DOHH2 (cell line): ENCODE data around the gene DIMT1.

ENCODE experiments used
- H3F3A ChIP-seq: fragments of 200-600 bp; sonication (generic), shearing (Covaris generic); 2 replicates; pipeline ENCODE4 v1.6.0; 2016; ENCODE audit warnings: antibody characterized with exemption, mild to moderate bottlenecking; ENCODE audit not compliant: control insufficient read depth, insufficient read depth
- H3K27ac ChIP-seq: fragments of 200-600 bp; sonication (generic); 2 replicates; pipeline ENCODE4 v1.5.1; 2014; ENCODE audit warnings: low read depth, mild to moderate bottlenecking, low read length, moderate library complexity
- H3K27me3 ChIP-seq: fragments of 200-600 bp; sonication (generic); 2 replicates; pipeline ENCODE4 v1.6.1; 2014; ENCODE audit warnings: mild to moderate bottlenecking, low read length, mixed read lengths; ENCODE audit not compliant: control insufficient read depth
- H3K36me3 ChIP-seq: fragments of 200-600 bp; sonication (generic); 2 replicates; pipeline ENCODE4 v1.6.1; 2014; ENCODE audit warnings: mild to moderate bottlenecking, low read length, moderate library complexity, mixed read lengths; ENCODE audit not compliant: control insufficient read depth
- H3K4me1 ChIP-seq: fragments of 200-600 bp; sonication (generic); 2 replicates; pipeline ENCODE4 v1.6.1; 2014; ENCODE audit warnings: mild to moderate bottlenecking, low read length, mixed read lengths; ENCODE audit not compliant: control insufficient read depth
- H3K4me2 ChIP-seq: fragments of 200-600 bp; sonication (generic); 2 replicates; pipeline ENCODE4 v1.6.0; 2014; ENCODE audit warnings: mild to moderate bottlenecking, low read length, moderate library complexity
- H3K4me3 ChIP-seq: fragments of 200-600 bp; sonication (generic); 2 replicates; pipeline ENCODE4 v1.5.1; 2014; ENCODE audit warnings: mild to moderate bottlenecking, low read length, mixed read lengths
- H3K79me2 ChIP-seq: fragments of 200-600 bp; sonication (generic); 2 replicates; pipeline ENCODE4 v1.6.1; 2014; ENCODE audit warnings: mild to moderate bottlenecking, low read length, mixed read lengths; ENCODE audit not compliant: control insufficient read depth
- H3K9me2 ChIP-seq: fragments of 200-600 bp; sonication (generic); replicated peaks from 2 replicates; pipeline ENCODE4 v1.6.1; 2014; ENCODE audit warnings: mild to moderate bottlenecking, low read length, mixed read lengths; ENCODE audit not compliant: control insufficient read depth
- H3K9me3 ChIP-seq: fragments of 200-600 bp; sonication (generic); 2 replicates; pipeline ENCODE4 v1.6.1; 2014; ENCODE audit warnings: antibody characterized with exemption, low read length, mixed read lengths; ENCODE audit not compliant: control insufficient read depth, insufficient read depth
- H4K20me1 ChIP-seq: fragments of 200-600 bp; sonication (generic); 2 replicates; pipeline ENCODE4 v1.6.0; 2014; ENCODE audit warnings: low read depth, mild to moderate bottlenecking, antibody characterized with exemption, low read length, moderate library complexity; ENCODE audit not compliant: control insufficient read depth, insufficient read depth
- CTCF ChIP-seq: fragments of 200-600 bp; sonication (generic); IDR thresholded peaks from one replicate; pipeline ENCODE4 v1.5.1; 2014; ENCODE audit warnings: antibody characterized with exemption, mild to moderate bottlenecking, low read depth, low read length; ENCODE audit not compliant: poor library complexity, severe bottlenecking
- EZH2phosphoT487 ChIP-seq: fragments of 200-600 bp; sonication (generic); IDR thresholded peaks from 2 replicates; pipeline ENCODE4 v1.6.1; 2017; ENCODE audit warnings: borderline replicate concordance, mild to moderate bottlenecking, antibody characterized with exemption, low read length, moderate library complexity, mixed read lengths

The DIMT1 gene

GRCh38 chr5:62395210-62395950 is 8.3 kb downstream of the DIMT1 start:
- Histone ChIP-seq H3K27me3 (no peaks in the 10 kb centered on the region), H3K9me2 (no peaks in the 10 kb centered on the region), H3K36me3 (peaks cover 80% of the 10 kb centered on the region), H3K4me2 (no peak overlapping the region), H3K27ac (no peak overlapping the region), H3K79me2 (peaks cover 3% of the 10 kb centered on the region; the same call in 1 of the 2 replicates), H3F3A (peaks cover 24% of the 10 kb centered on the region), H3K4me1 (no peaks in the 10 kb centered on the region), H3K9me3 (no peaks in the 10 kb centered on the region), H3K4me3 (no peak overlapping the region), H4K20me1 (no peaks in the 10 kb centered on the region)
- TF ChIP-seq CTCF (no peak), EZH2phosphoT487 (no peak)

GRCh38 chr5:62386824-62387223 is 16.9 kb downstream of the DIMT1 start:
- TF ChIP-seq CTCF = no peak
- TF ChIP-seq EZH2phosphoT487 = no peak
- Histone ChIP-seq H3F3A (peaks cover 22% of the 10 kb centered on the region), H3K9me2 (no peaks in the 10 kb centered on the region), H3K4me2 (no peak overlapping the region), H3K9me3 (no peaks in the 10 kb centered on the region), H3K79me2 (no peaks in the 10 kb centered on the region), H3K4me1 (no peaks in the 10 kb centered on the region), H3K27ac (no peak overlapping the region), H3K27me3 (no peaks in the 10 kb centered on the region), H3K36me3 (peaks cover 84% of the 10 kb centered on the region), H4K20me1 (no peaks in the 10 kb centered on the region), H3K4me3 (no peak overlapping the region)

GRCh38 chr5:62385816-62386400 is 17.8 kb downstream of the DIMT1 start:
- Histone ChIP-seq H3K79me2 (no peaks in the 10 kb centered on the region), H3K4me3 (no peak overlapping the region), H3K27ac (no peak overlapping the region), H4K20me1 (no peaks in the 10 kb centered on the region), H3K9me2 (no peaks in the 10 kb centered on the region), H3K4me1 (no peaks in the 10 kb centered on the region), H3K9me3 (no peaks in the 10 kb centered on the region), H3K4me2 (no peak overlapping the region), H3F3A (peaks cover 16% of the 10 kb centered on the region), H3K36me3 (peaks cover 84% of the 10 kb centered on the region), H3K27me3 (no peaks in the 10 kb centered on the region)
- TF ChIP-seq EZH2phosphoT487 = no peak
- TF ChIP-seq CTCF = no peak
